Panc1 (cell line): Measurements from ENCODE around the gene RARS2. TPM values are rescaled to one million over a fixed set of nuclear protein-coding genes. Genes with fewer than 3 reads are reported as not detected.

Source experiments
- ATAC-seq: fragments of 200-7000 bp; cut with Tn5 transposase; 2 replicates; pipeline ENCODE4 v1.9.1; 2020; ENCODE audit warnings: mild to moderate bottlenecking, moderate library complexity
- BruUV-seq: library from RNA; stranded (reverse); fragments of 400-500 nt; replicated peaks from 2 replicates; lab custom pipeline; 2021; lab: Mats Ljungman, UMichigan
- CTCF ChIA-PET: fragments of 300-600 bp; sonication (Branson Sonifier 250); formaldehyde crosslinking; loops from one replicate; lab custom pipeline; 2022; ENCODE audit warnings: antibody characterized with exemption; lab: Charles Lee
- POLR2A ChIA-PET: fragments of 300-600 bp; sonication (Branson Sonifier 250); formaldehyde crosslinking; loops from one replicate; lab custom pipeline; 2022; ENCODE audit warnings: antibody characterized with exemption; lab: Charles Lee
- DNase-seq: peaks from one replicate; pipeline ENCODE4 v3.0.0-alpha.2; 2010; ENCODE audit warnings: low read depth, low spot score
- H3K27ac ChIP-seq: 2 replicates; pipeline ENCODE4 v1.5.1; 2011; ENCODE audit warnings: mild to moderate bottlenecking, low read length, inconsistent platforms
- H3K27me3 ChIP-seq: fragments of 200-500 bp; sonication (Bioruptor generic); 2 replicates; pipeline ENCODE4 v1.6.0; 2014; ENCODE audit warnings: low read length, inconsistent platforms; ENCODE audit not compliant: control insufficient read depth, insufficient read depth
- H3K36me3 ChIP-seq: fragments of 200-500 bp; sonication (Bioruptor generic); 2 replicates; pipeline ENCODE4 v1.5.1; 2014; ENCODE audit warnings: inconsistent platforms, mild to moderate bottlenecking, low read length, moderate library complexity; ENCODE audit not compliant: control insufficient read depth, insufficient read depth
- H3K4me1 ChIP-seq: 2 replicates; pipeline ENCODE4 v1.5.1; 2011; ENCODE audit warnings: inconsistent platforms, mild to moderate bottlenecking, low read length, moderate library complexity; ENCODE audit not compliant: control insufficient read depth, insufficient read depth
- H3K4me3 ChIP-seq, 2 experiments: 2 replicates each; pipeline ENCODE4 v1.5.1; 2011 to 2012; ENCODE audit warnings: low read depth in 2 of 2, low read length in 2 of 2, mild to moderate bottlenecking in 2 of 2, inconsistent platforms in 1 of 2, moderate library complexity in 1 of 2
- H3K9me3 ChIP-seq: fragments of 200-500 bp; sonication (Bioruptor generic); 2 replicates; pipeline ENCODE4 v1.5.1; 2014; ENCODE audit warnings: low read depth, mild to moderate bottlenecking, inconsistent platforms, low read length, moderate library complexity; ENCODE audit not compliant: control insufficient read depth, insufficient read depth
- POLR2AphosphoS5 ChIP-seq: IDR thresholded peaks from 2 replicates; pipeline ENCODE4 v1.6.1; 2012; ENCODE audit warnings: mild to moderate bottlenecking, low read depth, low read length, moderate library complexity
- REST ChIP-seq, 2 experiments: IDR thresholded peaks; 2 replicates each; pipeline ENCODE4 v1.6.1; 2011 to 2012; ENCODE audit warnings: low read depth in 2 of 2, control low read depth in 1 of 2, low read length in 1 of 2, mild to moderate bottlenecking in 1 of 2, moderate library complexity in 1 of 2; ENCODE audit not compliant: insufficient read depth in 1 of 2
- SIN3A ChIP-seq: IDR thresholded peaks from 2 replicates; pipeline ENCODE4 v1.6.1; 2012; ENCODE audit warnings: low read depth, mild to moderate bottlenecking, low read length, moderate library complexity, borderline replicate concordance; ENCODE audit not compliant: insufficient read depth
- TCF7L2 ChIP-seq: IDR thresholded peaks from 2 replicates; pipeline ENCODE4 v1.6.1; 2011; ENCODE audit warnings: mild to moderate bottlenecking, low read depth, low read length, inconsistent platforms
- in situ Hi-C: cut with HindIII; loops from 2 replicates; pipeline ENCODE4 v1.10.0; 2016; ENCODE audit warnings: low sequenced_read_pairs, low pct_unique_long_range_greater_than_20kb
- intact Hi-C: fragments of 100-400 bp; cut with micrococcal nuclease; formaldehyde crosslinking; loops from one replicate; pipeline ENCODE4 v1.10.0; 2022; ENCODE audit not compliant: unreplicated experiment
- total RNA-seq: library from RNA; stranded (reverse); gene quantifications from one replicate; pipeline ENCODE4 v1.2.1, GENCODE V29; 2021; ENCODE audit not compliant: unreplicated experiment
- TF ChIP-seq, protein P1 (sequence below): fragments of 450-650 bp; IDR thresholded peaks from 2 replicates; pipeline ENCODE4 v1.5.1; 2017; ENCODE audit warnings: mild to moderate bottlenecking

RARS2 gene
- total RNA-seq, 1 experiment from 2014 or later: 38.3 TPM

DNA sequence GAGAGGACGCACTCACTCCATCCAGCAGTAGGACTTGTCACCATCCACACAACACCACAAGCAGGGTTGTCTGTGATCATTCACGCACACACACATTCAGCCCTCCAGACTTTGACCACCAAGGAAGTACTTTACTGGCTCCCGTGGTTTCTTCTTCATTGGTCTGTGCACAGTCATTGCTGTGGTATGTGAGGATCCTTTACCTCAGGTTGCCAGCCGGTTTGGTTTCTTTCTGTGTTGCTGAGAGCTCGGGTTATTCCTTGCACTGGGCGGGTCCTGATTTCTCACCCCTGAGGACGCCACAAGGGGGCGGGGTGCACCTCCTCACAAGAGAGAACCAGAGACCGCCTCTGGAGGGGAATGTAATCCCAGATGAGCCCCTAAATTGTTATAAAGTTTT is 105.9 kb downstream of the RARS2 start:
- no peaks in the 10 kb centered on the region for H3K36me3 ChIP-seq
- TF ChIP-seq SIN3A: no peak
- TF ChIP-seq REST (IDR thresholded peaks at IDR 0.05; ENCODE audit: insufficient read depth in 1 of 2, low read depth in 2 of 2, low read length in 1 of 2): no peak
- no peak for TF ChIP-seq TCF7L2
- TF ChIP-seq, protein P1, sequence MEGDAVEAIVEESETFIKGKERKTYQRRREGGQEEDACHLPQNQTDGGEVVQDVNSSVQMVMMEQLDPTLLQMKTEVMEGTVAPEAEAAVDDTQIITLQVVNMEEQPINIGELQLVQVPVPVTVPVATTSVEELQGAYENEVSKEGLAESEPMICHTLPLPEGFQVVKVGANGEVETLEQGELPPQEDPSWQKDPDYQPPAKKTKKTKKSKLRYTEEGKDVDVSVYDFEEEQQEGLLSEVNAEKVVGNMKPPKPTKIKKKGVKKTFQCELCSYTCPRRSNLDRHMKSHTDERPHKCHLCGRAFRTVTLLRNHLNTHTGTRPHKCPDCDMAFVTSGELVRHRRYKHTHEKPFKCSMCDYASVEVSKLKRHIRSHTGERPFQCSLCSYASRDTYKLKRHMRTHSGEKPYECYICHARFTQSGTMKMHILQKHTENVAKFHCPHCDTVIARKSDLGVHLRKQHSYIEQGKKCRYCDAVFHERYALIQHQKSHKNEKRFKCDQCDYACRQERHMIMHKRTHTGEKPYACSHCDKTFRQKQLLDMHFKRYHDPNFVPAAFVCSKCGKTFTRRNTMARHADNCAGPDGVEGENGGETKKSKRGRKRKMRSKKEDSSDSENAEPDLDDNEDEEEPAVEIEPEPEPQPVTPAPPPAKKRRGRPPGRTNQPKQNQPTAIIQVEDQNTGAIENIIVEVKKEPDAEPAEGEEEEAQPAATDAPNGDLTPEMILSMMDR: no peak
- TF ChIP-seq POLR2AphosphoS5: no peak
- H3K27ac ChIP-seq: no peak overlapping the region
- no TSS peak for BruUV-seq
- no peak overlapping the region for H3K4me3 ChIP-seq
- no peaks in the 10 kb centered on the region for H3K4me1 ChIP-seq
- ATAC-seq (no peak), DNase-seq (no peak)
- POLR2A ChIA-PET: no interaction called here
- no peaks in the 10 kb centered on the region for H3K9me3 ChIP-seq
- intact Hi-C loops (no loop called here), in situ Hi-C loops (no loop called here)
- CTCF ChIA-PET: no interaction called here
- H3K27me3 ChIP-seq: no peaks in the 10 kb centered on the region

DNA sequence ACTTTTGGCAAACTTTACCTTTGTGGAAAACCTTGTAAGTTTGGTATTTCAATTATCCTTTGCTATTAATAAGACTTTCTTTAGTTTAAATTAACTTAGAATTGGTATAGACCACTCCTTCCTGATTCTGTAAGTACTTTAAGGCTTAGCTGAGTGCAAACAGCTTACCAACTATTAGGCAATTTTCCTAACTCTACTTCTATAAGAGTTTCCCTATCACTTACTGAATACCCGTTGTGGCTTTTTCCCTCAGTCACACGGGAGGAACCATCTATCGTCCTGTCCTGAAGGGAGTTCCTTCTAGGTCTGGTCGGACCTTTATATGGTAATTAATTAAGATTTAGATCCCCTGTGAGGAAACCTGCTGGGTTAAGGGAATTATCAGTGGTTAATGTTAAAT is 107.4 kb downstream of the RARS2 start:
- DNase-seq (no peak), ATAC-seq (no peak)
- Histone ChIP-seq H3K9me3 (0 out of 2 replicates have a peak, but pooled peaks cover 3% of the 10 kb centered on the region), H3K4me3 (no peak overlapping the region), H3K27ac (no peak overlapping the region), H3K27me3 (no peaks in the 10 kb centered on the region), H3K36me3 (no peaks in the 10 kb centered on the region), H3K4me1 (no peaks in the 10 kb centered on the region)
- TF ChIP-seq POLR2AphosphoS5 (no peak), TCF7L2 (no peak), REST (IDR thresholded peaks at IDR 0.05; ENCODE audit: insufficient read depth in 1 of 2, low read depth in 2 of 2, low read length in 1 of 2) (no peak), SIN3A (no peak)
- TF ChIP-seq, protein P1: no peak
- CTCF ChIA-PET: no interaction called here
- in situ Hi-C loops (no loop called here), intact Hi-C loops (no loop called here)
- BruUV-seq: no TSS peak
- POLR2A ChIA-PET: no interaction called here
